Stimulated activated CD8-positive, alpha-beta memory T cell treated with anti-CD3 and anti-CD28 coated beads, Interleukin-7, amount 100 ng/mL, for 48 hours (primary cell): ENCODE measurements around the gene CARD19.
A peak's percentile ranks its signal among the peaks of the same experiment; 100 is the strongest.
"Not testable (repeated sequence)": the region's sequence is repeated elsewhere in the genome, so short reads cannot be mapped to it uniquely, and the experiment has no call there.

Experiments
- DNase-seq, 2 donors: peaks; one replicate each; pipeline ENCODE4 v3.0.0-alpha.2; 2020; ENCODE audit warnings: low read depth in 1 of 2; ENCODE audit errors: extremely low read depth in 1 of 2

CARD19 gene

DNA sequence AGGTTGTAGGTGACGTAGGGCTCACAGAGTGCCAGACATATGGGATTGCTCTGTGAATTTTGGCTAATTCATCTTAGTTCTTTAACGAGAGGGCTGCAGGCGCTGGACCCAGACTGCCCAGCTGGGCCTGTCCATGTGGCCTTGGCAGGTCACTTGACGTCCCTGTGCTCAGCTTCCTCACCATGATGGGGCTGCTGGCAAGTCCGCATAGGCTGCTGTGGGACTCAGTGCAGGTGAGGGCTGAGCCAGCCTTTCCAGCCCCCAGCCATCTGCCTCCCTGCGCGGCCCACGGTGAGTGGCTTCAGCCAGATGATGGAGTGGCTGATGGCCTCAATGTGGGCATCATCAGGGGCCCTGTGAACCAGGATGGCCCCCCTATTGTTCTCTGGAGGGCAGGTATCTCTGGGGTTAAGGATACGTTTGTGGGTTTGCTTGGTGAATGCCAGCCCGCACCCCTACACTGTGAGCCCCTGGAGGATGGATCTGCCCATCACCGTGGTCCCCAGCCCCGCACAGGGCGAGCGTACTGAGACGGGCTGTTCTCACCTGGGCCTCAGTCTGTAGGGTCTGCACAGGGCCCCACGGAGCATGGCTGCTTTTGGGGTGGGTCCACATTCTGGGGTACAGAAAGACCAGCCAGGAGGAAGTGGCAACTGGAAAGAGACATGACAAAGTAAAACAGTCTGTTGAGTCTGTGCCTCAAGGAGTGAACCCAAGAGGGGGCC lies 3.7 kb downstream of the CARD19 start:
- DNase-seq = no peak

DNA sequence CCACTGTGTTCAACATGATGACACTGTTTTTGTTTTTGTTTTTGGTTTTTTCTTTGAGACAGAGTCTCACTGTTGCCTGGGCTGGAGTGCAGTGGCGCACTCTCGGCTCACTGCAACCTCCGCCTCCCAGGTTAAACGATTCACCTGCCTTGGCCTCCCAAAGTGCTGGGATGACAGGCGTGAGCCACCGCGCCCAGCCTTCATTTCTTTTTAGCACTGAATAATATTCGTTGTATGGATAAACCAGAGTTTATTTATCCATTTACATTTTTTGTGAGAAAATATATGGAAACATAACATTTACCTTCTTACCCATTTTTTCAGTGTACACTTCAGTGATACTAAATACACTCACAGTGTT lies 4.2 kb downstream of the CARD19 start:
- no peak for DNase-seq

DNA sequence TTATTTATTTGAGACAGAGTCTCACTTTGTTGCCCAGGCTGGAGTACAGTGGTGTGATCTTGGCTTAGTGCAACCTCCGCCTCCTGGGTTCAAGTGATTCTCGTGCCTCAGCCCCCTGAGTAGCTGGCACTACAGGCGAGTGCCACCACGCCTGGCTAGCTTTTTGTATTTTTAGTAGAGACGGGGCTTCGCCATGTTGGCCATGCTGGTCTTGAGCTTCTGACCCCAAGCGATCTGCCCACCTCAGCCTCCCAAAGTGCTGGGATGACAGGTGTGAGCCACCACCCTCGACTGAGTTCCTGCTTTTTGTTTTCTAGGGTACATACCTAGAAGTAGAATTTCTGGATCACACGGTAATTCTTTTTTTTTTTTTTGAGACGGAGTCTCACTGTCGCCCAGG lies 5.1 kb downstream of the CARD19 start:
- not testable (repeated sequence) for DNase-seq

DNA sequence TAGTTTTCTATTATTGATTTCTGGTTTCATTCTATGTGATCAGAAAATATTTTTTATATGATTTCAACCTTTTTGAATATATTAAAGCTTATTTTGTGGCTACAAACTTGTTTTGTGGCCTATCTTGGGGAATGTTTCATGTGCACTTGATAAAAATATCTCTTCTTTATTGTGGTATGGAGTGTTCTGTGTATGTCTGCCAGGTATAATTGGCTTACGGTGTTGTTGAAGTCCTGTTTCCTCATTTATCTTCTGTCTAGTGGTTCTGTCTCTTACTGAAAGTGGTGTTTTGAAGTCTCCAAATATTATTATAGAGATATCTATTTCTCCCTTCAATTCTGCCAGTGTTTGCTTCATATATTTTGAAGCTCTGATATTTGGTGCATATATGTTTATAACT lies 9.6 kb downstream of the CARD19 start:
- no peak for DNase-seq

DNA sequence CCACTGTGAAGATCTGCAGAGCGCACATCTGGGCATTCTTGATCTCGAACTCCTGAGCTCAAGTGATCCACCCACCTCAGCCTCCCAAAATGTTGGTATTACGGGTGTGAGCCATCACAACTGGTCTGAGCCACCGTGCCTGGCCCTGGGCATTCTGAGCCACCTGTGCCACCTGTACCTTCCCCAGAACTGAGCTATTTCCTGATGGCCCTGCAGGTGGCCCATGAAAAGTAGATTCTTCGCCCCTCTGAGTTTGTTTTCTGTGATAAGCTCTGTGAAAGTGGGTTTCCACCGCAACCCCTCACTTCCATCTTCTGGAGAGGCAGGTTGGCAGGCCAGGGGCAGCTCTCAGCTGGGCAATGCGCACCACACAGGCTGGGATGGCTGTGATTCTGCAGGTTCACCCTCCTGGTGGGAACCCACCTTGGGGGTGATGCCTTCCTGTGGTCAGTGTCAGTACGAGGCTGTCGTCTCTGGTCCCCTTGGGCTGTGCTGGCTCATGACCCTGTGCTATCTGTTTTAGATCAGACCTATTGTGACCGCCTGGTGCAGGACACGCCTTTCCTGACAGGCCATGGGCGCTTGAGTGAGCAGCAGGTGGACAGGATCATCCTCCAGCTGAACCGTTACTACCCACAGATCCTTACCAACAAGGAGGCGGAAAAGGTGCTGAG lies 11.3 kb downstream of the CARD19 start:
- DNase-seq = no peak

DNA sequence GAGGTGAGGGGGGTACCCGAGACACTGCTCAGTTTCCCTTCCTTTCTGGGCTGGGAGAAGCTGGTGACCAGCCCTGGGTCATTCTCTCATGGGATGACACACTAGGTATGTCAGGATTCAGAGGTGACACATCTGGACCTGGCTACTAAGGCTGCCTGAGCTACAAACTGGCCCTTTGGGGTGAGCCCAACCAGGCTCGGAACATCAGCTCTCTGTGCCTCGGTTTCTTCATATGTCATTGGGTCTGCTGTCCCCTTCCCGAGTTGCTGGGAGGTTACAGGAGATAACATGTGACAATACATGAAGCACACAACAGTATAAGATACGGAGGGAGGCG lies 11.8 kb downstream of the CARD19 start:
- no peak for DNase-seq

DNA sequence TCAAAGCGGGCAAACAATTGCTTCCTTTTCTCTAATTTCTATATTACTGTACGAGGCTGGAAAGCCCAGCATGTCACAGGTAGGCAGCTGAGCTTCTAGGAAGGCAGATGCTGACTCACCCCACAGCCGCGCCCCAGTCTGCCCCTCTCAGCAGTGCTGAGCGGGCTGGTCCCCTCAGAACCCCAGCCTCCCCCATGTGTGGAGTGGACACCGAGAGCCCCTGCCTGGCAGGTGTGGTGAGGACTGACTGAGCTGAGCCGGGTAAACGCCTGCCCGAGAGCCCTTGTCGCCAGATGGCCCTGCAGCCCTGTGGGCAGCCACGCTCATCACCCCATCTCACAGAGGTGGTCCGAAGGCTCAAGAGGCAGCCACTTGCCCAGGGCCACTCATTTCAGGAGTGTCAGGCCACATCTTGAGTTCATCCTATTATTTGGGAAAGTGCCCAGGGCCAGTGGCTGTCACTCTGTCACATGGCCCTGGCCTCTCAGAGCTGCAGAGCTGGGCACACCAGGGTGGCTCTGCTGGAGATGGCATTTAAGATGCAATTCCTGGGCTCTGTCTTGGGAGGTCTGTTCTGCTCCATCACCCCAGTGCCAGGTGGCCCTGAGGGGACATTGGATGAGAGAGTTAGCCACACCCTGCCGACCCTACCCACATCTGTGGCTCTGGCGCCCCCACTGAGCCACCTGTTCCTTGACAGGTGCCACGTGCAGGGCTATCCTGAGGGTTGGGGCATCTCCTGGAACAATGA lies 12.4 kb downstream of the CARD19 start:
- peak in 1 of 2 donors; percentile 68 for DNase-seq

DNA sequence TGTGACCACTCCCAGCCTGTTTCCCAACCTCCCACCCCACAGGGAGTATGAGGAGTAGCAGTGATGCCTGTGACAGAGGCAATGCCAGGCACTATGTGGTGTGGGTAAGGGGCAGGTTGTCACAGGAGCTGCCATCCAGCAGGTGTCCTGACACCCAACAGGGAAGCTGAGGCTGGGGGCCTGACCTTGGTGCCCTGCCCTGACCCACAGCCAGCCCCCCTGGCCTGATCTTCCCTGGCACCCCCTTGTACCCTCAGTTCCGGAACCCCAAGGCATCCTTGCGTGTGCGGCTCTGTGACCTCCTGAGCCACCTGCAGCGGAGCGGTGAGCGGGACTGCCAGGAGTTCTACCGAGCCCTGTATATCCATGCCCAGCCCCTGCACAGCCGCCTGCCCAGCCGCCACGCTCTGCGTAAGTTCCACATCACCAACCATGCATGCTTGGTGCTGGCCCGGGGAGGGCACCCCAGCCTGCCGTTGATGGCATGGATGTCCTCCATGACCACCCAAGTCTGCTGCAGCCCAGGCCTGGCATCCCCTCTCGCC lies 14.4 kb downstream of the CARD19 start:
- no peak for DNase-seq

DNA sequence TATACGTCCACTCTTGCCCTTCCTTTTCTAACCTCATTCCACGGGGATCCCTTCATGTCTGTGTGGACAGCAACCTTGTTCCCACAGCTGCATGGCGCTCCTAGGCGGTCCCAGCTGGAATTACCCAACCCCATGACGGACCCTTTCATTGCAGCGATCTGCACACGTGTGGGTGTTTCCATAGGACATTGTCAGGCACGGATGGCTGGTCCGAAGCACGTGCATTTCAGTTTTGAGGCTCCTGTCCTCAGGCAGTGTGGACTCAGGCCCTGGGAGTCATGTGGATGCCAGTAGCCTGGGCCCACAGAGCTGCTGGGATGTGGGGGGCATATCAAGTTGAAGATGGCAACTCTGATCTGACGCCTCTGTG lies 15.0 kb downstream of the CARD19 start:
- no peak for DNase-seq

DNA sequence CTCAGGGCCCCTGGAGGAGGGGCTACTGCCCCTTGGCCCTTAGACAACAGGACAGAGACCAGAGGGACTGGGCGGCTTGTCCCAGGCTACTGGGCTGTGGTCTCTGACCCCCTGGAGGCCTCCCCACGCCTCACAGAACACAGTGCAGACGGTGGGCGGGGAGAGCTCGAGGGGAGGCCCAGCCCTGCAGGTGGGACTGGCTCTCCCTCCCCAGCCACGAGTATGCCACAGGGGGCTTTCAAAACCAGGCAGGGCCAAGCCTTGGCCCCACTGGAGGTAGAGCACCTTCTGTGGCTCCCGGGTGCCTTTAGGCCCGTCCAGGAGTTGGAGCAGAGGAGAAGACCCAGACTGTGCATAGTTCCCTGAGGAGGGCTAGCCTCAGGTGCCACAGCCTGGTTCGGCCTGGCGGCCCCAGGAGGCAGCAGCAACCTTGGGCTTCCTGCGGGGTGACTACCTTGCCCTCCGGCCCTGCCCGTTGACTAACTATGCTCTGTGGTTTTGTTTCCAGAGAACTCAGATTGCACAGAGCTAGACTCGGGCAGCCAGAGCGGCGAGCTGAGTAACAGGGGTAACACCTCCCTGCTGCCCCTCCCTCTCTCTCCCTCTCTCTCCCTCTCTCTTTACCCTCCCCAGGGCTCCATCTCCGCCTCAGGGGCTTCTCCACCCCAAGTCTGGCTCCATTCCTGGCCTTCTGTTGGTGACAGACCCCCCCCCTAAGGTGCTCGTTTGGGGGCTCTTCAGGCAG lies 15.5 kb downstream of the CARD19 start:
- peak in 1 of 2 donors; percentile 59 for DNase-seq

DNA sequence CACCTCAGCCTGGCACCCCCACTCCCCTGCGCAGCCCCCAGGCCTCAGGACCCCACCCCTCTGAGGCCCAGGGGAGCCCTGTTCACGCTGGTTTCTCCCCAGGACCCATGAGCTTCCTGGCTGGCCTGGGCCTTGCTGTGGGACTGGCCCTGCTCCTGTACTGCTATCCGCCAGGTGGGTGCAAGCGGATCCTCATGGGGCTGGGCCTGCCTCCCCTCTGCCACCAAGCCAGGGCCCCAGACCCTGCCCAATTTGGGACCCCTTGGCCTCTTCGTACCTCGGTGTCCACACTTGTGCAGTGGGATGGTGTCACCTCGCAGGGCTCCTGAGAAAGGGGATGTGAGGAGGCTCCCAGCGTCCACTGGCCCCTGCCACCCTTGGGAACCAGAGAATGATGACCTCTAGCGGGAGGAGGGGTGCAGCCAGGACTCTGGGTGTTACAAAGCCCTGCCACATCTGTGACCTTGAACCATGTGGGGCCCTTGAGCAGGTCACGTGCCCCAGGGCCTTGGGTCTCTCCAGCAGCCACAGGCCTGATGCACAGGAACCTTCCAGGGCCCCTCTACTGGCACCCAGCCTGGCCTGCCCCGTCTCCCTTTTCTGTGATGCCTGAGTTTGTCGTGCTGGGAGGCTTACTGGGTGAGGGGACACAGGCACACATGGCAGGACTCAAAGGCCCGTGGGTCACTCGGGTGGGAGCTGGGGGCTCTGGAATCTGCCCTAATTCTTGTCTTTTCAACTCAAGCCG lies 16.3 kb downstream of the CARD19 start:
- DNase-seq = no peak

DNA sequence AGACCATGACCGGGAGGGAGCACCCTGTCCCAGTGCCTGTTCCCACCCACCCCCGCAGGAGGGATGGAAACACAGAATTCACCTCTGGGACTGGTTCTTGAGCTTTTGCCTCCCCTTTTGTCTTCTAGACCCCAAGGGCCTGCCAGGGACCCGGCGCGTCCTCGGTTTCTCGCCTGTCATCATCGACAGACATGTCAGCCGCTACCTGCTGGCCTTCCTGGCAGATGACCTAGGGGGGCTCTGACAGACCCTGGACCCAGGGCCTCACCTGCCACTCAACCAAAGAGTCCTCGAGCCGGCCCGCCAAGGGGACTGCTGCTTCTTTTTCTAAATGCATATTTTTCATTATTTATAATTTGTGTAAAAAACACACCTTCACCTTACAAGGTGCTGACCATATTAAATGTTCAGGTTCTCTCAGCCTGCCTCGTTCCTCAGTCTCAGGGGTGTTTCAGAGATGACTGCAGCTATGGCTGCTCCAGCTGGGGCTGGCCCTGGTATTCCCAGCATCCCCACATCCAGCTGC lies 16.9 kb downstream of the CARD19 start:
- DNase-seq = no peak

DNA sequence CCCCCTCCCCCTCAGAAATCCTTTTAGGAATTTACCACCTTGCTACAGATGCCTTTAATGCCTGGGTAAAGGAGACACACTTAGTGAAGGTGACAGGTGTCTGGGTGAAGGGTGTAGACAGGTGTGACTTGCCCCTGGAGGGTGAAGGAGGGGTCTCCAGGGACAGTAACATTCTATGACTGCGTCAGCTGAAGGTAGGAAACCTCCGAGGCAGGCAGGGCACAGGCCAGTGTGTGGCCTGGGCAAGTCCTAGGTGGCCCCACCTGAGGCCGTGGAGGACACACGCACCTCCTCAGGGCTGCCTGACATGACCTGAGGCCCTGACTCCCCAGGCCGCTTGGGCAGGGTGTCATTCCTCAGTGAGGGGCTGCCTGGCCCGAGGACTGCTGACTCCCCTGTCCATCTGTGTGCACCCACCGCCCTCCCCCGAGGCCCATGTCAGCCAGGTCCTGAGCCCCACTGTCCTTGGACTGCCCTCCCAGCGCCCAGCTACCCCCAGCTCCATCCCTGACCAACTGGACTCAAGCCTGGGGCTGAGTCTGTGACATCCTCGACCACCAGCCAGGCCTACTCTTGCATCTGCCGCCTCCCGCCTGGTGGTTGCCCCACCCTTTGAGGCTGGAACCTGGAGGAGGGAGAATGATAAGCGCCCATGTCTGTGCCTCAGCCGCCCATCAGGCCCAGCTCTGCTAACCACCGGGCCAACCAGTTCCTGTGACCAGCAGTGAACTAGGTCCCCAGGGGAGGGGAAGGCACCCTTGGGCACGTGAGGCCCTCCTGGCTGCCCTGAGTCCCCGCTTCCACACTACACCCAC lies 18.4 kb downstream of the CARD19 start:
- no peak for DNase-seq

DNA sequence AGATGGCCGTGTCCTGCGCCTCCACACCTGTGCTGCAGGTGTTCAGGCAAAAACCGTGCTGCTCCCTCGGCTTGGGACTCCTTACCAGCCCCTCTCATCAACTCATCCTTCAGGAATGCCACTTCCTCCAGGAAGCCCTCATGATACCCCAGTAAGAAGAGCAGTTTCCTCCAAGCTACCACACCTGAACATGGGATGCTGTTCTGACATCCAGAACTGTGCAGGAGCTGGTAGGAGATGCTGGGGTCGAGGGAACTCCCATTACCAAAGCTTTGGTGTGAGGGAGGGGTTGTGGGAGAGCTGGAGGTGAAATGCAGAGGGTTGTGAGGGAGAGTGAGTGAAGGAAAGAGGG lies 18.9 kb downstream of the CARD19 start:
- DNase-seq = no peak

DNA sequence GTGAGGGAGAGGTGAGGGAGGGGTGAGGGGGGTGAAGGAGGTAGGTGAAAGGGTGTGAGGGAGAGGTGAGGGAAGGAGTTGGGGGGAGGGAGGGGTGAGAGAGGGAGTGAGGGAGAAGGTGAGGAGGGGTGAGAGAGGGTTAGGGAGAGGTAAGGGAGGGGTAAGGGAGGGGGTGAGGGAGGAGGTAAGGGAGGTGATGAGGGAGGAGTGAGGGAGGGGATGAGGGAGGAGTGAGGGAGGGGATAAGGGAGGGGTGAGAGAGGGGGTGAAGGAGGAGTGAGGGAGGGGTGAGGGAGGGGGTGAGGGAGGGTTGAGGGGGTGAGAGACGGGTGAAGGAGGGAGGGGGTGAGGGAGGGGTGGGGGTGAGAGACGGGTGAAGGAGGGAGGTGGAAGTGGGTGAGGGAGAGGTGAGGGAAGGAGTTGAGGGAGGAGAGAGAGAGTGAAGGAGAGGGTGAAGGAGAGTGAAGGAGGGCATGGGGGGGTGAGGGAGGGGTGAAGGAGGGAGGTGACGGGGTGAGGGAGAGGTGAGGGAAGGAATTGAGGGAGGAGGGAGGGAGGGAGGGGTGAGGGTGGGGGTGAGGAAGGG lies 19.6 kb downstream of the CARD19 start:
- DNase-seq = no peak

DNA sequence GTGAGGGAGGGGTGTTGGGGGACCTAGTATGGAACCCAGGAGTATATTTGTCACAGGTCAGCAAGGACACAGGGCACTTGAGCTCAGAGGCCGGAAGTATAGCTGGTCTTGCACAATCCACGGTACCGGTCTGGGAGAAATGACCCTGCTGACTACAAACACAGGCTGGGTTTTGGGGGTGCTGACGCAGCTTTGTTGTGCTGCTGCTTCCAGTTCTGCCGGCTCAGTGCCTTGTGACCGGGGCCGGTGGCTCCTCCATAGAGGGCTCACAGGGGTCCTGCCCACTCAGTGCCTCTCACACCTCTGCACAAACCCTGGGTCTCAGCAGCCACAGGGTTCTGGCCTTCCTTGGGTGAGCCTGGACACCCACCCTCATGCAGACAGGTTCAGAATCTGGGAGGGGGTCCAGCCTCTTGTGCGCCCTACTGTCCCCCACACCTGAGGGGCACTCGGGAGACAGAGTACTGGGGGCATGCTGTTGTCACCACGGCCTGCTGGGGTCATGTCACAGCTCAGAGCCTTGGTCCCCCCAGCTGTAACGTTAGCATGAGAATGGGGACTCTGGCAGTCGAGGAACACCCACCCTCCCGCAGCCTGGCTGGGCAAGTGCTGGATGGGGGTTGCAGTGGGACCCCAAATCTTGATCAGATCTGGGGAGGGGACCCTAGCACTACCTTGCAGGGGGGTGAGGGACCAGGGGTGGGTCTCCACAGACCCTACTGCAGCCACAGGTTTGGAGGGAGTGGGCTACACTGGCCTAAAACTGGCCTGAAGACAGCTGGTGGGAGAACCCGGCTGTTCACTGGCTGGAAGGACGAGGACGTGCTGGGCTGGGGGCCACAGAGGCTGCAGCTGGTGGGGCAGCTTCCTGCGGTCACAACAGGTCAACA lies 20.3 kb downstream of the CARD19 start:
- no peak for DNase-seq

DNA sequence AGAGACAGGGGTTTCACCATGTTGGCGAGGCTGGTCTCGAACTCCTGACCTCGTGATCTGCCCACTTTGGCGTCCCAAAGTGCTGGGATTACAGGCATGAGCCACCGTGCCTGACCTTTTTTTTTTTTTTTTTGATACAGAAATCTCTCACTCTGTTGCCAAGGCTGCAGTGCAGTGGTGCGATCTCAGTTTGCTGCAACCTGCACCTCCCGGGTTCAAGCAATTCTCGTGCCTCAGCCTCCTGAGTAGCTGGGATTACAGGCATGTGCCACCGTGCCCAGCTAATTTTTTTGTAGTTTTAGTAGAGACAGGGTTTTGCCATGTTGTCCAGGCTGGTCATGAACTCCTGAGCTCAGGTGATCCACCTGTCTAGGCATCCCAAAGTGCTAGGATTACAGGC lies 21.5 kb downstream of the CARD19 start:
- not testable (repeated sequence) for DNase-seq
